HG02759 (cell line): ENCODE data around the gene CBFA2T3.

Source experiments
- ATAC-seq: cut with Tn5 transposase; IDR thresholded peaks from one replicate; pipeline ENCODE4 v1.9.1; 2021; ENCODE audit warnings: mild to moderate bottlenecking, moderate library complexity; ENCODE audit not compliant: unreplicated experiment

Gene CBFA2T3

DNA sequence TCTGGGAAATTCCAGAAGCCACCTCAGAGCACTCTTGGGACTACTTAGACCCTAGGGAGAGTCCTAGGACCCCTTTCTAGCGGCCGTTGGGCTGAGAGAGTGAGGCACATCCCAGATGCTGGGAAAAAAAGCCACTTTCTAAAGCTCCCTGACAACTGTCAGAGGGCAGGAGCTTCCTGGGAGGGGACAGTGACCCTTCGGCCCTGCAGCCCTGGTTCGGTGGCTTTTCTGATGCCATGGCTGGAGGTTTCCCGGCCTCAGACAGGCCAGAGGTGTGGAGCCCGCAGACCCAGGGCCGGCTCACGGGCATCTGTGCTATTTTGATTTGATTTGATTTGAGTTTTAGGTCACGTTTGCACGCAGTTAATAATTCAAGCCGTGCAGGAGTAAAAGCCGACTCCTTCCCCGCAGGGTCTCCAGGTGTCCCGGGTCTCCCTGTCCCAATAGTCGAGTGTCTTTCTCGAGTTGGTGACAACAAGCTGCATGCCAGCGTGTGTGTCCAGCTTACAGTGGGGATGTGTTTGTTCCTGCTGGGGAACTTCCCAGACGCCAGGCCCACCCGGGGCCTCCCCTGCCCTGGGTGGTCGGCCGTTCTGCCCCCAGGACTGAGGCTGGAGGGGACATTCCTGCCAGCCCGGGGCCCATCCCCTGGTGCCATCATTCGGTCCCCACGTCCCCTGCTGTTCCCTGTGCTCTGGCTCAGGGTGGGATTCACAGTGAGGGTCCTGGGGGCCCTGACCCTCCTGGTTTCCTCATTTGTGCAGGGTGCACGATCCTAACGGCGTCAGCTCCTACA is 1.0 kb upstream of the CBFA2T3 start:
- no peak for ATAC-seq

DNA sequence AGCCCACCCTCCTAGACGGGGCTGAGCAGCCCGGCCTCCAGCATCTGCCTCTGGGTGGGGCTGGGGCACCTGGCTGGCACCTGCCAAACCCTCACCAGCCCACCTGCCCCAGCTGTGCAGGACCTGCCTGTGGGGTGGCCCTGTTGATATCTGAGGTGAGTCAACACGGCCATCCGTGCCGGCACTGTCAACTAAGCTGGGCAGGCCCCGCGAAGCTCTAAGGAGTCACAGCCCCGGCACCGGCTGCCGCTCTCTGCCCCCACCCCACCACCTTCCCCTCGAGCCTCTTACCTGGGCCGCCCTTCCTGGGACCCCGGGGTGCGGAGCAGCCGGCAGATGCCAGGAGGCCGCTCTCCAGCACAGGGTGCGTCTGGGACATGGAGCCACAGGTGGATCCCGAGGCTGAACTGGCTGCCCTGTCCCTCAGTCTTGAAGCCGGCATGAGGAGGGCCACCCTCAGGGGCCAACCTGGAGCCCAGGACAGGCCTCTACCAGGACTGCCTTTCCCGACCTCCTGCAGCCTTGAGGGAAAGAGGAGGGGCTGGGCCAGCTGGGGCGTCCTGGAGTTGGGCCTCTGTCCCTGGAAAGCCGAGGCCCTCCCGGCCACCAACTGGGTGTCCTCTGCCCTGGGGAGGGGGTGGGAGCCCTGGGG is 515 bp downstream of the CBFA2T3 start:
- no peak for ATAC-seq

DNA sequence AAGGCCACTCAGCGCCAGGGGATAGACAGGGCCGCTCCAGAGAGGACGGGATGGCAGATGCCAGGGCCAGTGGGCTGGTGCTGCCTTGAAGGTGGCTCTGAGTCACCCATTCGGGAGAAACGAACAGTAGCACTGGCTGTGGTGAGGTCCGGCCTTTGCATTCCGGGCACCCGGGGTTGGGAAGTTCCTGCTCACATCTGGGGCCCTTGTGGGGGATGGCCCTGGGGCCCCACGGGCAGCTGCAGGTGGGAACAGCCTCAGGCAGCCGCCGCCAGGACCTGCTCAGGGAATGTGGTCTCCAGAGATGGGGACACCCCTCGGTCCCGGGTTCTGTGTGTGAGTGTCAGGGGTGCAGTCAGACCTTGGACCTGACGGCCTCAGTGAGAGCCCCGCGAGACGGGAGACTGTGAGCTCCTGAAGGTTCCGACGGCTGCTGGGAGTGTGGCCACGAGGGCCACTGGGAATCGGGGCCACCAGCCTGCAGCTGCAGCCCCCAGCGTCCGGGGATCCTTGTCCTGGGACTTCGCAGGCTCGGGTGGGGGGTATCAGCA is 1.4 kb downstream of the CBFA2T3 start:
- no peak for ATAC-seq

DNA sequence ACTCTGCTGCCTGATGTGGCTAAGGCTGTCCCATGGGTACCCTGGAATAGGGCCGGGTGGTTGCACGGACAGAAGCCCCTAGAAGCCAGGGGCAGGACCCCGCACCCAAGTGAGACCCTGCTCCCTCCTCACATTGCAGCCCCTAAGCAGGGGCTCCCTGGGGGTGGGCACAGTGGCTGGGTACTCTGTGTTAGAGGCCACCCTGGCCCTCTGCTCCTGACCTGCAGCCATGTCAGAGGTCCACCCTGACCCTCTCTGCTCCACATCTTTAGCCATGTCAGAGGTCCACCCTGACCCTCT is 2.1 kb downstream of the CBFA2T3 start:
- no peak for ATAC-seq

- ATAC-seq, result no peak
These were observed 2.7 kb downstream of the CBFA2T3 start for GRCh38 chr16:88974080-88974915.

GRCh38 chr16:88973415-88974050 is 3.5 kb downstream of the CBFA2T3 start:
- ATAC-seq, result no peak

GRCh38 chr16:88973007-88973410 is 4.0 kb downstream of the CBFA2T3 start:
- ATAC-seq, result no peak

GRCh38 chr16:88972349-88972748 is 4.7 kb downstream of the CBFA2T3 start:
- ATAC-seq, result no peak

DNA sequence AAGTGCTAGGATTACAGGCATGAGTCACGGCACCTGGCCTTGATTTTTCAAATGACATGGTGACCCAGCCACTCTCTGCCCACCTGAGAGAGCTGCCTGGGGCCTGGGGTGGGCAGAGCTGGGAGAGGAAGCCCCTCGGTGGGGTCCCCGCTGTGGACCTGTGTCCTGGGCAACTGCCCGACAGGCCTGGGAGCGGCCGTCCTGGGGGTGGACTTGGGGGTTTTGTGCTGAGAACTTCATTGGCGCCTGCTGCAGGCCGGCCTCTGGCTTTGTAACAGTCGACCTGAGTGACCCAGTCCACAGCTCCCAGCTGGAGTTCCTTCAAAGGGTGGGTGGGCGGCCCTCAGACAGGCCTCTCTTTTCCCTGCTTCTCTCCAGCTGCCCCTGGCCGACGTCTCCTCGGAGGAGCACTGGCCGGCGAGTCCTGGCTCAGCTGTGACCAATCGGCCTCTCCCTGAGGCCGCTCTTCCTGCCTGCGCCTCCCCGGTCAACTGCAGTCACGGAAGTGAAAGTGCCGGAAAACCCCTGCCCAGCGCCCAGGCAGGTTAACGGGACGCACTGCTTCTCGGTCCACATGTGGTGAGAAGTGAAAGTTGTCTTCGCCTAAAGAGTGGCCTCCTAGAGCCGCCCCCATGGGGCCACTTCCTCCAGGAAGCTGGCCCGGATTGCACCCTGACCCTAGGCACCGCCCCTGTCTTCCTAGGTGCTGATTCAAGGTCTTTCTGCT is 5.5 kb downstream of the CBFA2T3 start:
- ATAC-seq, result peak; percentile 27

DNA sequence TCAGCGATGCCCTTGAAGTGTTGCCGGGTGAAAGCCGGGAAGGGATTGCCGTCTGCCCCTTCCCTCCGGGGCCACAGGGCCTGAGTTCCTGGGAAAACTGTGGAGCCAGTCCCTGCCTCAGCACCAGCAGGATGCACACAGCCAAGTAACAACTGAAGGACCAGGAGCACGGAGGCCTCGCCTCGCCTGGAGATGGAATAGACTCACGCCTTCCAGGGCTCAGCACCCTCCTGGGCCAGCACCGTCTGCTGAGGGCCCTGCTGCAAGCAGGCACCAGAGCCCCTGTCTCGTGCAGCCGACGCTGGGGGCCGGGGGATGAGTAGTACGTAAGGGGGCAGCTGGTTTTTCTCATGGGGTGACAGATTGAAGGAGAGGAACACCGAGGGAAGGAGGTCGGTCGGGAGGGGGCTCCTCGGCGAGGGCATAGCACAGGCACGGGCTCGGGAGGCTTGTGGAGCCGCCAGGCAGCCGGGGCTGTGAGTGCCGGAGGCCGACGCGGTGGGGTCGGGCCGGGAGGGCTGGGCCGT is 6.4 kb downstream of the CBFA2T3 start:
- ATAC-seq, result no peak

GRCh38 chr16:88970050-88970449 is 7.0 kb downstream of the CBFA2T3 start:
- ATAC-seq, result no peak

- ATAC-seq, result no peak
These were observed 7.6 kb downstream of the CBFA2T3 start for GRCh38 chr16:88969361-88969831.

- peak; percentile 3 for ATAC-seq
These were observed 8.3 kb downstream of the CBFA2T3 start for GRCh38 chr16:88968589-88969280.

GRCh38 chr16:88967830-88968588 is 9.0 kb downstream of the CBFA2T3 start:
- ATAC-seq, result peak; percentile 66

- ATAC-seq, result no peak
These were observed 9.8 kb downstream of the CBFA2T3 start for GRCh38 chr16:88966986-88967829.

DNA sequence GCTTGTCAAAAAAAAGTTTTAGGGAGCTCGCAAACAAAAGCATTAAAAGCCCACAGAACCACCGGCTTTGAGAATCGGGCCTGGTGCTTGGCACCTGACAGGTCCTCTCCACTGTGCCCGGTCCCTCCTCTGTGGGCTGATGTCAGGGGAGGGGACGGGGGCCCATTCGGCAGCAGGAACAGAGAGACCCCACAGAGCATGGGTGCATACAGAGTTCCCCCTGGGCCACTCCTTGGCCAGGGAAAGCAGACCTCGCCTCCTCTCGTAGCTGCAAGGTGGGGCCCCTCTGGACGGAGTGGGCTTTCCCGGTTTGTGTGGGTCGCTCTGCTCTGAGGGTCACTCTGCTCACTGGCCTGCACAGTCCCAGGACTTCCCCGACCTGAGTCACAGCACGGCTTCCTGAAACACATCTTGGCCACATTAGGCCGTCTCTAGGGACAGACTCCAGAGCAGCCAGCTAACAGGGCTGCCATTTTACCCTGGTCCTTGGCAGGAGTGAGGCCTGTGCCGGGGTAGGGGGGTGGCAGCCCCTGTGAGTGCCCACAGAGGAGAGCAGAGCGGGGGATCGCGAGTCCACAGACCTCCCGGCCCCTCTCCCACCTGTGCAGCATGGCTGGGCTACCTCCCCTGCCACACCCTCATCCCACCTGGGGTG is 11.1 kb downstream of the CBFA2T3 start:
- no peak for ATAC-seq

GRCh38 chr16:88965411-88965810 is 11.6 kb downstream of the CBFA2T3 start:
- no peak for ATAC-seq
